Thymus (tissue), 14 donors: ENCODE measurements around the gene OSBPL10. TPM values are rescaled to one million over a fixed set of nuclear protein-coding genes. Genes with fewer than 3 reads are reported as not detected.

Source experiments
- DNase-seq, 9 donors: peaks; one replicate each; pipeline ENCODE4 v3.0.0-alpha.2; 2013; ENCODE audit warnings: low spot score in 9 of 9, low read depth in 6 of 9, missing footprints in 1 of 9
- H3K27ac ChIP-seq, 2 donors: one replicate each; pipeline ENCODE4 v1.5.1; 2013; ENCODE audit warnings: control low read depth in 1 of 2, low read depth in 1 of 2, low read length in 1 of 2, mild to moderate bottlenecking in 1 of 2, moderate library complexity in 1 of 2
- H3K27me3 ChIP-seq, 2 donors: one replicate each; pipeline ENCODE4 v1.5.1; 2013; ENCODE audit warnings: low read length in 1 of 2; ENCODE audit not compliant: control insufficient read depth in 2 of 2, insufficient read depth in 1 of 2
- H3K36me3 ChIP-seq, 2 donors: one replicate each; pipeline ENCODE4 v1.5.1; 2013; ENCODE audit warnings: low read length in 1 of 2, mild to moderate bottlenecking in 1 of 2, moderate library complexity in 1 of 2; ENCODE audit not compliant: control insufficient read depth in 2 of 2, insufficient read depth in 2 of 2
- H3K4me1 ChIP-seq, 2 donors: one replicate each; pipeline ENCODE4 v1.5.1; 2013; ENCODE audit warnings: low read length in 2 of 2; ENCODE audit not compliant: control insufficient read depth in 2 of 2, insufficient read depth in 2 of 2
- H3K4me3 ChIP-seq, 2 donors: one replicate each; pipeline ENCODE4 v1.5.1; 2013; ENCODE audit warnings: low read length in 2 of 2, control low read depth in 1 of 2, mild to moderate bottlenecking in 1 of 2
- H3K9me3 ChIP-seq, 2 donors: one replicate each; pipeline ENCODE4 v1.5.1; 2013; ENCODE audit warnings: low read length in 1 of 2, mild to moderate bottlenecking in 1 of 2; ENCODE audit not compliant: control insufficient read depth in 2 of 2, insufficient read depth in 1 of 2
- WGBS: extraction: QIAGEN DNeasy Blood & Tissue Kit; methylation state at CpG from one replicate; pipeline ENCODE4 v1.1.7; 2013; 5-methylcytosine and 5-hydroxymethylcytosine counted together
- long read RNA-seq, 10 donors: transcript quantifications; one replicate each; lab custom pipeline, GENCODE V29; 2026
- polyA plus RNA-seq: library from polyadenylated mRNA; stranded (reverse); fragments of 200-250 nt; gene quantifications from one replicate; pipeline ENCODE4 v1.2.3, GENCODE V29; 2013
- total RNA-seq: library from RNA; stranded (reverse); fragments of 120-200 nt; gene quantifications from one replicate; pipeline ENCODE4 v1.2.4, GENCODE V29; 2013
- donor health status: healthy.

The OSBPL10 gene, protein sequence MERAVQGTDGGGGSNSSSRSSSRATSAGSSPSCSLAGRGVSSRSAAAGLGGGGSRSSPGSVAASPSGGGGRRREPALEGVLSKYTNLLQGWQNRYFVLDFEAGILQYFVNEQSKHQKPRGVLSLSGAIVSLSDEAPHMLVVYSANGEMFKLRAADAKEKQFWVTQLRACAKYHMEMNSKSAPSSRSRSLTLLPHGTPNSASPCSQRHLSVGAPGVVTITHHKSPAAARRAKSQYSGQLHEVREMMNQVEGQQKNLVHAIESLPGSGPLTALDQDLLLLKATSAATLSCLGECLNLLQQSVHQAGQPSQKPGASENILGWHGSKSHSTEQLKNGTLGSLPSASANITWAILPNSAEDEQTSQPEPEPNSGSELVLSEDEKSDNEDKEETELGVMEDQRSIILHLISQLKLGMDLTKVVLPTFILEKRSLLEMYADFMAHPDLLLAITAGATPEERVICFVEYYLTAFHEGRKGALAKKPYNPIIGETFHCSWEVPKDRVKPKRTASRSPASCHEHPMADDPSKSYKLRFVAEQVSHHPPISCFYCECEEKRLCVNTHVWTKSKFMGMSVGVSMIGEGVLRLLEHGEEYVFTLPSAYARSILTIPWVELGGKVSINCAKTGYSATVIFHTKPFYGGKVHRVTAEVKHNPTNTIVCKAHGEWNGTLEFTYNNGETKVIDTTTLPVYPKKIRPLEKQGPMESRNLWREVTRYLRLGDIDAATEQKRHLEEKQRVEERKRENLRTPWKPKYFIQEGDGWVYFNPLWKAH
- total RNA-seq (1.4 TPM), polyA plus RNA-seq (2.1 TPM)
- long read RNA-seq, donor 1 = 0 reads
- long read RNA-seq, donor 2 = 0 reads
- long read RNA-seq, donor 3, full-length matches to known transcripts = 2 of 2 reads
- long read RNA-seq, donor 3, partial matches to known transcripts = 0 of 2 reads
- long read RNA-seq, donor 3, other reads (novel, unspliced or antisense) = 0 of 2 reads
- long read RNA-seq, donor 4 = 0 reads
- long read RNA-seq, donor 5, full-length matches to known transcripts = 2 of 2 reads
- long read RNA-seq, donor 5, partial matches to known transcripts = 0 of 2 reads
- long read RNA-seq, donor 5, other reads (novel, unspliced or antisense) = 0 of 2 reads
- long read RNA-seq, donor 6, full-length matches to known transcripts = 1 of 1 reads
- long read RNA-seq, donor 6, partial matches to known transcripts = 0 of 1 reads
- long read RNA-seq, donor 6, other reads (novel, unspliced or antisense) = 0 of 1 reads
- long read RNA-seq, donor 7 = 0 reads
- long read RNA-seq, donor 8, full-length matches to known transcripts = 1 of 1 reads
- long read RNA-seq, donor 8, partial matches to known transcripts = 0 of 1 reads
- long read RNA-seq, donor 8, other reads (novel, unspliced or antisense) = 0 of 1 reads
- long read RNA-seq, donor 9 = 0 reads
- long read RNA-seq, donor 10 = 0 reads

DNA sequence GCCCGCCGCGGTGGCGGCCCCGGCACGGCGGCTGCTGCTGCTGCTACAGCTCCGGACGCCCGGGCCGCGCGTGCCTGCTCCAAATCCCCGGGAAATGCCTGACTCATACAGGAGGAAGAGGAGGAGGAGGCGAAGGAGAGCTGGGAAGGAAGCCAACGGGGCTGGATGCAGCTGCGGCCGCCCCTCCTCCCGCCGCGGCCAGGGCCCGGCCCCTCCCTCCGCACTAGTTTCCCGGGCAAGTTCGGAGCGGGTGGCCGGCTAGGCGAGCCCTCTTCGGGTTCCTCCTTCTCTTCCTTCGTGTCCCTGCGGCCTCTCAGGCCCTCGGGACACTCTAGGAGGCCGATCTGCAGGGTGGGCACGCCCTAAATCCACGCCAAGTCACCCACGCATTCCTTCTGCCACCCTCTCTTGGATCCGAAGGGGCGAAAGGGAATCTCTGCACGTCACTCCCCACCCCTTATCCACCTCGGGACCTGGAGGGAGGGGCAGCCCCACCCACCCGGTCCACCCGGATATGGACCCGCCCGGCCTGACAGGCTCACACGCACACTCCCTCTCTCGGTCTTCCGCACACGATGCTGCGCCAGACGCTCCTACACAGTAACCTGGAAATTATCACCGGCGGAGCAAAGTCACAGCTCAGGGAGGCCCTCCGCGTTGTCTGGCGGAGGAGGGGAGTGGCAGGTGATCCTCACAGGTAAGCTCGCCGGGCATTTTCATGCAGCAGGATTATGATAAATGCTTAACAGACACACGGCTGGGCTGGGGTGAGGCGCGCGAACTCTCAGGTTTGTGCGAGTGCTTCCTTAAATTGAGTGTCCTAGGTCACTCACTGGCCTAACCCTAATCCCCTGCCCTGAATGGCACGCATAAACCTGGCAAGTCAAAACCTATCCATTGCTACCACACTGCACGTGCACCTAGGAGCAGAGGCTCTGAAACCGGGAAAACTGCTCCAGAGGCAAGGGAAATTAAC lies at the start of gene OSBPL10, which contains the start of gene ZNF860:
Gene OSBPL10, minus strand, starts transcription at position 57 of the 976 bp plus-strand sequence. CDS start 83 bp downstream, outside the sequence.
Gene ZNF860, plus strand, starts transcription at position 545 of the 976 bp plus-strand sequence. CDS start 7,330 bp downstream, outside the sequence.
- peaks cover 4 to 17% of the 10 kb centered on the region in 2 donors for H3K4me1 ChIP-seq
- WGBS = 12% methylated on average over 65 of the region's 65 CpGs
- H3K36me3 ChIP-seq = no peaks in the 10 kb centered on the region
- peak in 4 of 9 donors; percentile 9 to 26 (median 11) for DNase-seq
- H3K4me3 ChIP-seq = peak within 1 kb of the TSS; percentile 38 to 47
- no peaks in the 10 kb centered on the region for H3K9me3 ChIP-seq
- peaks cover 25 to 60% of the 10 kb centered on the region in 2 donors for H3K27me3 ChIP-seq
- H3K27ac ChIP-seq = peak within 1 kb of the TSS in 1 of 2 donors; percentile 53

DNA sequence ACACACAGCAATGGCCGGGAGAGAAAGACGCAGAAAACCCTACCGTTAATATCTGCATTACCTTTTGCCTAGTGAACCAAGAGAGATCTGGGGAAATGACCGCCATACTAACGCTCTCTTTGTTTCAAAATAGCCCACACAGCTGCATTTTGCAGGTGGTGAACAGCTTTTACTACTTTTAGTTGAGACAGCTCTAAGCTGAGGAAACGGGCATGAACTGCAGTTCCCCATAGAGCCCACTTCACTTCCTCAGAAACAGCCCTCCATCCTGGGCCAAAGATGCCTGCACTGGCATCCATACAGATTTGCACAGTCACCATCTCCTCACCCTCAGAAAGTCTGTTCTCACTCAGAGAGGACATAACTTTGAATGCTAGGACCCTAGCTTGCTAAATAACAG lies 45.5 kb upstream of the OSBPL10 start:
- Histone ChIP-seq H3K9me3 (no peaks in the 10 kb centered on the region), H3K27ac (no peak overlapping the region), H3K36me3 (no peaks in the 10 kb centered on the region), H3K4me1 (peaks cover 0 to 2% of the 10 kb centered on the region in 2 donors), H3K4me3 (no peak overlapping the region), H3K27me3 (no peaks in the 10 kb centered on the region)
- DNase-seq = peak in 3 of 9 donors; percentile 5 to 28 (median 7)
- 27% methylated on average over 6 of the region's 6 CpGs for WGBS

DNA sequence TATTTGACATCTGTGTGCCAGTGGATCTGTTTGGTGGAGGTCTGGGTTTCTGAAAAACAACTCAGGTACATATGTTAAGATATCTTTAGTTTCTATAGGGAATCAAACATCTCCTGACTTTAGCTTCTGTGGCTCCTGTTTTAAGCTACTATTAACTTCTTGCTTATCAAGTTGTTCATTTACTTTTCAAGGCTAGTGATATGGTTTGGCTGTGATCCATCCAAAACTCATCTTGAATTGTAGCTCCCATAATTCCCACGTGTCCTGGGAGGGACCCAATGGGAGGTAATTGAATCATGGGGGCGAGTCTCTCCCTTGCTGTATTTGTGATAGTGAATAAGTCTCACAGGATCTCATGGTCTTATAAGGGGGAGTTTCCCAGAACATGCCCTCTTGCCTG lies 41.9 kb upstream of the OSBPL10 start:
- DNase-seq = no peak
- Histone ChIP-seq H3K9me3 (no peaks in the 10 kb centered on the region), H3K36me3 (no peaks in the 10 kb centered on the region), H3K4me1 (peaks cover 0 to 2% of the 10 kb centered on the region in 2 donors), H3K27me3 (no peaks in the 10 kb centered on the region), H3K27ac (no peak overlapping the region), H3K4me3 (no peak overlapping the region)
- 94% methylated on average over 2 of the region's 2 CpGs for WGBS

DNA sequence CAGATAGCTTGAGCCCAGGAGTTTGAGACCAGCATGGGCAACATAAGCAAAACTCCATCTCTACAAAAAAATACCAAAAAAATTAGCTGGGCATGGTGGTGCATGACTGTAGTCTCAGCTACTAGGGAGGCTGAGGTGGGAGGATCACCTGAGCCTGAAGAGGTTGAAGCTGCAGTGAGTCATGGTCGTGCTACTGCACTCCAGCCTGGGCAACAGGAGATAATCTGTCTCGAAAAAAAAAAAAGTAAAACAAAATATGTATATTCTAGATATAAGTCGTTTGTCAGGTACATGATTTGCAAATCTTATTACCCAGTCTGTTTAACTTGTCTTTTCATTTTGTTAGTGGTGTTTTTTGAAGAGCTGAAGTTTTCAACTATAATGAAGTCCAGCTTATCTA lies 40.7 kb upstream of the OSBPL10 start:
- peaks cover 0 to 2% of the 10 kb centered on the region in 2 donors for H3K4me1 ChIP-seq
- H3K4me3 ChIP-seq = no peak overlapping the region
- DNase-seq = no peak
- H3K36me3 ChIP-seq = no peaks in the 10 kb centered on the region
- H3K27ac ChIP-seq = no peak overlapping the region
- H3K9me3 ChIP-seq = no peaks in the 10 kb centered on the region
- no peaks in the 10 kb centered on the region for H3K27me3 ChIP-seq
- WGBS = 90% methylated on average over 3 of the region's 3 CpGs

- DNase-seq = no peak
- H3K27ac ChIP-seq = no peak overlapping the region
- H3K27me3 ChIP-seq = no peaks in the 10 kb centered on the region
- 95% methylated on average over 7 of the region's 7 CpGs for WGBS
- no peaks in the 10 kb centered on the region for H3K36me3 ChIP-seq
- no peaks in the 10 kb centered on the region for H3K4me1 ChIP-seq
- H3K9me3 ChIP-seq = no peaks in the 10 kb centered on the region
- H3K4me3 ChIP-seq = no peak overlapping the region
Measured at GRCh38 chr3:32021155-32021554, 40.1 kb upstream of the OSBPL10 start.

- no peaks in the 10 kb centered on the region for H3K27me3 ChIP-seq
- H3K36me3 ChIP-seq = no peaks in the 10 kb centered on the region
- H3K4me1 ChIP-seq = no peaks in the 10 kb centered on the region
- DNase-seq = peak in 6 of 9 donors; percentile 12 to 55 (median 25)
- H3K9me3 ChIP-seq = no peaks in the 10 kb centered on the region
- WGBS = 55% methylated on average over 5 of the region's 5 CpGs
- no peak overlapping the region for H3K4me3 ChIP-seq
- no peak overlapping the region for H3K27ac ChIP-seq
Measured at GRCh38 chr3:32018757-32019564, 37.9 kb upstream of the OSBPL10 start.

DNA sequence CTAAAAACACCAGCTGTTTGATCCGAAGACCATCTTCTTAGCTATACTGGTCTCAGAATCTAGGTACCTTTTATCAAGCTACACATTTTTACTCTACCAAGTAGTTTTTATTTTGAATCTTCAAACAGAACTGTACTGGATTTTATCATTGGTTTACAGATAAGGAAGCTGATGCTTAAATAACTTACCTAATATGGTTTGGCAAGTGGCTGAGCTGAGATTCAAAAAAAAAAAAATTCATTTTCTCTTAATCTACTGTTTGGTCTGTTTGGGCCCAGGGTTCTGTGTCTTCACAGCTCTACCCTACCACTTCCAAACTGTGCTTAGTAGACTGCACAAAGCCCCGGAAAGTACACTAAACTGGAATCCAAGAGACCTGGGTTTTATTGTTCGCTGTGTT lies 36.2 kb upstream of the OSBPL10 start:
- Histone ChIP-seq H3K27ac (no peak overlapping the region), H3K27me3 (no peaks in the 10 kb centered on the region)
- whole genome bisulfite sequencing = 97% methylated on average over 3 of the region's 3 CpGs

More for the DNA sequence above, 36.2 kb upstream of the OSBPL10 start:
- no peaks in the 10 kb centered on the region for H3K36me3 ChIP-seq
- no peak for DNase-seq
- H3K4me1 ChIP-seq = no peaks in the 10 kb centered on the region
- H3K4me3 ChIP-seq = no peak overlapping the region
- H3K9me3 ChIP-seq = no peaks in the 10 kb centered on the region
